CD4-positive, alpha-beta T cell (primary cell): ENCODE results near the gene ACE. TPM values are rescaled to one million over a fixed set of nuclear protein-coding genes. Genes with fewer than 3 reads are reported as not detected.

ENCODE experiments used
- ATAC-seq: fragments of 200-7000 bp; cut with Tn5 transposase; one replicate; pipeline ENCODE4 v1.10.0; 2022; ENCODE audit warnings: mild to moderate bottlenecking; ENCODE audit not compliant: poor library complexity
- CTCF ChIA-PET: fragments of 350-600 bp; sonication (Branson Sonifier 250); formaldehyde crosslinking; loops from one replicate; lab custom pipeline; 2021; ENCODE audit warnings: antibody characterized with exemption, inconsistent platforms; lab: Charles Lee
- POLR2A ChIA-PET: fragments of 350-600 bp; sonication (Branson Sonifier 250); formaldehyde crosslinking; loops from one replicate; lab custom pipeline; 2021; ENCODE audit warnings: antibody characterized with exemption, inconsistent platforms; lab: Charles Lee
- DNase-seq, 14 experiments: peaks; one replicate each; pipeline ENCODE4 v3.0.0-alpha.2; 2013 to 2020; ENCODE audit warnings: mixed read lengths in 2 of 14
- H3K27ac ChIP-seq, 2 donors: one replicate each; pipeline versions ENCODE4 v1.5.1 to v1.7.0; 2013; ENCODE audit warnings: low read length in 2 of 2, low read depth in 1 of 2, mild to moderate bottlenecking in 1 of 2
- H3K27me3 ChIP-seq, 2 experiments: 1 replicate in 1 of 2; 2 replicates in 1 of 2; pipeline versions ENCODE4 v1.6.1 to v1.7.0; 2013; ENCODE audit warnings: low read length in 2 of 2, control low read depth in 1 of 2, mild to moderate bottlenecking in 1 of 2, moderate library complexity in 1 of 2; ENCODE audit not compliant: insufficient read depth in 2 of 2, control insufficient read depth in 1 of 2
- H3K36me3 ChIP-seq: one replicate; pipeline ENCODE4 v1.6.1; 2013; ENCODE audit warnings: low read length, control low read depth; ENCODE audit not compliant: insufficient read depth
- H3K4me1 ChIP-seq: one replicate; pipeline ENCODE4 v1.6.1; 2013; ENCODE audit warnings: low read length, control low read depth; ENCODE audit not compliant: insufficient read depth
- H3K4me3 ChIP-seq: one replicate; pipeline ENCODE4 v1.5.1; 2013; ENCODE audit warnings: mild to moderate bottlenecking, low read length, moderate library complexity
- H3K9me3 ChIP-seq, 2 experiments: 1 replicate in 1 of 2; 2 replicates in 1 of 2; pipeline versions ENCODE4 v1.6.1 to v1.7.0; 2013; ENCODE audit warnings: low read length in 2 of 2, mild to moderate bottlenecking in 2 of 2, control low read depth in 1 of 2, moderate library complexity in 1 of 2; ENCODE audit not compliant: control insufficient read depth in 1 of 2, insufficient read depth in 1 of 2
- H3K27ac Mint-ChIP-seq: one replicate; pipeline ENCODE4 v1.8.0; 2020; ENCODE audit warnings: mixed read lengths
- H3K27me3 Mint-ChIP-seq: one replicate; pipeline ENCODE4 v1.8.0; 2021; ENCODE audit warnings: mixed read lengths
- H3K36me3 Mint-ChIP-seq: one replicate; pipeline ENCODE4 v1.8.0; 2021; ENCODE audit warnings: low read depth, mixed read lengths
- H3K4me1 Mint-ChIP-seq: one replicate; pipeline ENCODE4 v1.8.0; 2021; ENCODE audit warnings: low read depth, mixed read lengths
- H3K4me3 Mint-ChIP-seq: one replicate; pipeline ENCODE4 v1.8.0; 2020; ENCODE audit warnings: mild to moderate bottlenecking, mixed read lengths
- H3K9me3 Mint-ChIP-seq: one replicate; pipeline ENCODE4 v1.8.0; 2020; ENCODE audit warnings: mixed read lengths
- CTCF ChIP-seq: fragments of 200-600 bp; IDR thresholded peaks from one replicate; pipeline ENCODE4 v1.8.0; 2022; ENCODE audit warnings: antibody characterized with exemption, mild to moderate bottlenecking
- intact Hi-C, 2 experiments: fragments of 100-400 bp; cut with DNase I in 1 of 2; cut with micrococcal nuclease in 1 of 2; formaldehyde crosslinking; loops; one replicate each; pipeline versions ENCODE4 v1.15.1 to v1.9.0; 2023 to 2025; cut with DNase I, micrococcal nuclease
- total RNA-seq, 174 experiments: library from RNA in 2 of 174; stranded (reverse) in 2 of 174; gene quantifications; one replicate each; pipeline ENCODE4 v1.2.3 and lab custom pipeline; 2021 to 2026

ACE gene
- total RNA-seq, 2 experiments from 2014 or later = 7.4 to 10.2 TPM

GRCh38 chr17:63441654-63442053 lies 35.2 kb upstream of the ACE start:
- ATAC-seq (no peak), DNase-seq (no peak)
- H3K27me3 Mint-ChIP-seq = no peaks in the 10 kb centered on the region
- no peak for TF ChIP-seq CTCF
- ChIA-PET CTCF (no interaction called here), POLR2A (interaction anchor here (0.9 to 2.6 kb wide), 2 partner anchors 16 to 180 kb away, joined by 3 to 15 read pairs; partner anchors contain the start of gene MAP3K3)
- Histone ChIP-seq H3K27me3 (no peaks in the 10 kb centered on the region), H3K4me1 (peaks cover 70% of the 10 kb centered on the region), H3K4me3 (no peak overlapping the region), H3K36me3 (peaks cover under 1% of the 10 kb centered on the region), H3K27ac (no peak overlapping the region), H3K9me3 (no peaks in the 10 kb centered on the region)
- no peak overlapping the region for H3K4me3 Mint-ChIP-seq
- no peaks in the 10 kb centered on the region for H3K9me3 Mint-ChIP-seq
- intact Hi-C loops = loop anchor here in 1 of 2 experiments (5.0 kb wide), 2 partner anchors 36 to 106 kb away; partner anchors contain the start of gene ACE
- H3K4me1 Mint-ChIP-seq = peaks cover 38% of the 10 kb centered on the region
- H3K36me3 Mint-ChIP-seq = no peaks in the 10 kb centered on the region
- no peak overlapping the region for H3K27ac Mint-ChIP-seq

GRCh38 chr17:63442074-63442473 lies 34.8 kb upstream of the ACE start:
- TF ChIP-seq CTCF = no peak
- Mint-ChIP-seq H3K4me1 (peaks cover 40% of the 10 kb centered on the region), H3K27me3 (no peaks in the 10 kb centered on the region), H3K9me3 (no peaks in the 10 kb centered on the region), H3K4me3 (no peak overlapping the region), H3K27ac (peak overlapping the region; percentile 38), H3K36me3 (no peaks in the 10 kb centered on the region)
- POLR2A ChIA-PET = interaction anchor here (0.9 to 1.5 kb wide), 2 partner anchors 16 to 255 kb away, joined by 3 to 6 read pairs; no protein-coding TSS in a partner anchor
- H3K4me1 ChIP-seq = peaks cover 70% of the 10 kb centered on the region
- intact Hi-C loops = loop anchor here in 1 of 2 experiments (5.0 kb wide), 2 partner anchors 35 to 105 kb away; partner anchors contain the start of gene ACE
- H3K9me3 ChIP-seq = no peaks in the 10 kb centered on the region
- no peaks in the 10 kb centered on the region for H3K27me3 ChIP-seq
- no peaks in the 10 kb centered on the region for H3K36me3 ChIP-seq
- no peak overlapping the region for H3K4me3 ChIP-seq
- no peak overlapping the region for H3K27ac ChIP-seq
- DNase-seq = no peak
- no peak for ATAC-seq
- CTCF ChIA-PET = no interaction called here

- H3K9me3 ChIP-seq = no peaks in the 10 kb centered on the region
- Mint-ChIP-seq H3K27me3 (no peaks in the 10 kb centered on the region), H3K4me3 (no peak overlapping the region), H3K4me1 (peaks cover 45% of the 10 kb centered on the region), H3K36me3 (no peaks in the 10 kb centered on the region), H3K27ac (peak overlapping the region; percentile 38), H3K9me3 (no peaks in the 10 kb centered on the region)
- no peaks in the 10 kb centered on the region for H3K36me3 ChIP-seq
- POLR2A ChIA-PET = interaction anchor here (1.5 kb wide), 2 partner anchors 11 to 255 kb away, joined by 3 to 6 read pairs; no protein-coding TSS in a partner anchor
- intact Hi-C loops = loop anchor here in 1 of 2 experiments (5.0 kb wide), 2 partner anchors 35 to 105 kb away; partner anchors contain the start of gene ACE
- no peaks in the 10 kb centered on the region for H3K27me3 ChIP-seq
- peak in 2 of 14 experiments; percentile 41 to 54 for DNase-seq
- TF ChIP-seq CTCF = no peak
- ATAC-seq = no peak
- H3K27ac ChIP-seq = no peak overlapping the region
- H3K4me1 ChIP-seq = peaks cover 70% of the 10 kb centered on the region
- CTCF ChIA-PET = interaction anchor here (5.5 kb wide), 1 partner anchor 17 kb away, joined by 23 read pairs; no protein-coding TSS in a partner anchor
- H3K4me3 ChIP-seq = no peak overlapping the region
Measured at GRCh38 chr17:63442549-63443035, 34.3 kb upstream of the ACE start.
